T47D (cell line): ENCODE measurements around the gene AKAP8L.

Experiments used
- DNase-seq, 2 experiments: peaks; one replicate each; pipeline versions ENCODE4 v3.0.0 to v3.0.0-alpha.2; 2011 to 2012; ENCODE audit warnings: low read depth in 1 of 2, low spot score in 1 of 2
- JUND ChIP-seq: IDR thresholded peaks from 2 replicates; pipeline ENCODE4 v1.6.1; 2012; ENCODE audit warnings: low read depth
- in situ Hi-C: cut with HindIII; loops from 2 replicates; pipeline ENCODE4 v1.10.0; 2016; ENCODE audit warnings: low sequenced_read_pairs, low pct_unique_long_range_greater_than_20kb

Gene AKAP8L

GRCh38 chr19:15453906-15454860, 35.4 kb upstream of the AKAP8L start:
- in situ Hi-C loops: no loop called here

GRCh38 chr19:15453091-15453578, 34.3 kb upstream of the AKAP8L start:
- DNase-seq: peak in 1 of 2 experiments; percentile 67
- no peak for TF ChIP-seq JUND
- in situ Hi-C loops: no loop called here

More at GRCh38 chr19:15453906-15454860, 35.4 kb upstream of the AKAP8L start:
- TF ChIP-seq JUND: no peak
- peak in 1 of 2 experiments; percentile 51 for DNase-seq

GRCh38 chr19:15452111-15453047, 33.6 kb upstream of the AKAP8L start:
- peak; percentile 98 for DNase-seq
- TF ChIP-seq JUND: no peak
- in situ Hi-C loops: no loop called here

GRCh38 chr19:15450528-15450890, 31.7 kb upstream of the AKAP8L start:
- DNase-seq: no peak
- in situ Hi-C loops: no loop called here
- TF ChIP-seq JUND: no peak

GRCh38 chr19:15449620-15450527, 31.1 kb upstream of the AKAP8L start, which contains the start of gene WIZ:
Gene WIZ (minus strand): TSS chr19:15449956. CDS start chr19:15448307, 1,649 bp downstream.
- in situ Hi-C loops: no loop called here
- no peak for TF ChIP-seq JUND
- peak; percentile 76 to 84 for DNase-seq

- in situ Hi-C loops: no loop called here
- no peak for TF ChIP-seq JUND
- peak in 1 of 2 experiments; percentile 42 for DNase-seq
These were observed 30.2 kb upstream of the AKAP8L start for GRCh38 chr19:15448778-15449619.

- TF ChIP-seq JUND: no peak
- in situ Hi-C loops: no loop called here
- no peak for DNase-seq
These were observed 29.4 kb upstream of the AKAP8L start for GRCh38 chr19:15448044-15448777.

GRCh38 chr19:15447057-15447456, 28.3 kb upstream of the AKAP8L start:
- in situ Hi-C loops: no loop called here
- DNase-seq: no peak
- no peak for TF ChIP-seq JUND

GRCh38 chr19:15445807-15446376, 27.1 kb upstream of the AKAP8L start:
- no peak for TF ChIP-seq JUND
- no peak for DNase-seq

GRCh38 chr19:15445227-15445605, 26.4 kb upstream of the AKAP8L start:
- DNase-seq: no peak
- no peak for TF ChIP-seq JUND
- in situ Hi-C loops: no loop called here

More at GRCh38 chr19:15445807-15446376, 27.1 kb upstream of the AKAP8L start:
- in situ Hi-C loops: no loop called here
